Middle frontal gyrus (tissue), 1 donor: ENCODE data around the gene KBTBD2.
"Not testable (repeated sequence)": the region's sequence is repeated elsewhere in the genome, so short reads cannot be mapped to it uniquely, and the experiment has no call there.

Experiments
- DNase-seq: peaks from one replicate; pipeline ENCODE4 v3.0.0-alpha.2; 2015; ENCODE audit warnings: low spot score; ENCODE audit errors: extremely low spot score

KBTBD2 gene

DNA sequence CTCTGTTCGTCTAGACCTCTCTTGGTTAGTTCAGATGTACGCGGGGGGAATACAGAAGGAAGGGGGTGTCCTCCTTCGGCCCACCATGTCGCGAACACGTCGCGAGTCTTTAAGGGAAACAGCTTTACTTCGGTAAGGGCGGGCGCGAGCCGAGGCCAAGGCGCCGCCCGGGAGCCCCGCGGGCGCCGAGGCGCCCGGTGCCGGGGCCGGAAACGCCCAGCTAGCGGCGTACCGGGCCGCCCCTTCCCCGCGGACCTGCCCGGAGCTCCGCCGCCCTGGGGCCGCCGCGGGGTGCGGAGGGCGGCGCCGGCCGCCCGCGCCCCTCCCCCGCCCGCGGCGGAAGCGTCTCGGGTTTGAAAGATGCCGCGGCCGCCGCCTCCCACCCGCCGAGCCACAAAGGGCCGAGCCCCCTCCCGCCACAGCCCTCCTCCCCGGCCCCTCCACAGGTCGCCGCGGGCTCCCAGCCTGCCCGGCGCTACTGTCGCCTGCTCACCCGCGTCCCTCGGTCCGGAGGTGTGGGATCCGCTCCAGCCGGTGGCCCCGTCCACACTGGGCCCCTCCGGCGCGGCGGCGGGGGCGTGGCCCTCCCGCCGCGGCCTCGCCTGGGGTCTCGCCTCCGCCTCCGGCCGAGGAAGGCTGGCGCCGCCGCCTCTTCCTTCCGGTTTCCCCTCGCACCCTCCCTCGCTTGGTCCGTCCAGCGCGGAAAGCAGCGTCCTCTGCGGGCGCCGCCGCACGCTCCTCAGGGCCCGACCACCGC lies at the start of gene KBTBD2:
Gene KBTBD2 (minus strand): TSS at position 718 of the 757 bp plus-strand sequence. CDS start 12,156 bp downstream, outside the sequence.
- peak; percentile 43 for DNase-seq

- no peak for DNase-seq
These were observed 49.6 kb upstream of the KBTBD2 start for GRCh38 chr7:32941181-32941580.

GRCh38 chr7:32937344-32938174 lies 46.0 kb upstream of the KBTBD2 start:
- no peak for DNase-seq

GRCh38 chr7:32936689-32937088 lies 45.1 kb upstream of the KBTBD2 start:
- DNase-seq = no peak

DNA sequence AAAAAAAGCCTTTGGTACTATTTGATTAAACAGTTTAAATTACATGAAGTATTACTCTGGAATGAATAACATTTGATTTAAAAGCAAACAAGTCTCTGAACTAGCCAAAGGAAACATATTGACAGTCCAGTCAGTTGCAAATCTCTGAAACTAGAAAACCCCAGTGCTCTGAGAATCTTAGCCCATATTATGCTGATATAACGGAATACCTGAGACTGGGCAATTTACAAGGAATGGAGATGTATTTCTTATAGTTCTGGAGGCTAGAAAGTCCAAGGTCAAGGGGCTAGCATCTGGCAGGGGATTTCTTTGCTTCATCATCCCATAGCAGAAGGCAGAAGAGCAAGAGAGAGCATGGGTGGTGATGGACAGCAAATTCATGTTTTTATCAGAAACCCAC lies 44.0 kb upstream of the KBTBD2 start:
- DNase-seq = no peak

- DNase-seq = no peak
These were observed 38.8 kb upstream of the KBTBD2 start for GRCh38 chr7:32930378-32930777.

- DNase-seq = no peak
These were observed 38.0 kb upstream of the KBTBD2 start for GRCh38 chr7:32929430-32930143.

DNA sequence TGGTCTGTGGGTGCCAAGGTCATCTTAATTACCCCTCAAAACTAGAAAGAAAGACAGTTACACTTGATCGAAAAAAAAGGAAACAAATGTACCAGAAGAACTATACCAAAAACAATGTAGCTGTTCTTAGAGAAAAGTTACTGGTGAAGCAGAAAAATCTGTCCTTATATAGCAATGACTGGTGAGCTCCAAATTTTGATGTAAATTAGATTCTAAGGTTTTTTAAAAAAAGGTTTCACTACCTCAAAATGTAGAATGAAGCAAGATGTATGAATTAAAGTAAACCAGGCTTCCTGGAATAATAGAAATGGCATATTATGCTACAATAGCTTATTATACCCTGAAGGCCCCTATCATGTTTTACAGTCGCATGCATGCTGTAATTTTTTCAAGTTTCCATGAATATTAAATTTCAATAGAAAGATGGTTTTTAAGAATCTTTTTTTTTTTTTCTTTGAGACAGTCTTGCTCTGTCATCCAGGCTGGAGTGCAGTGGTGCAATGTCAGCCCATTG lies 37.3 kb upstream of the KBTBD2 start:
- no peak for DNase-seq

- DNase-seq = no peak
These were observed 30.3 kb upstream of the KBTBD2 start for GRCh38 chr7:32921896-32922295.

DNA sequence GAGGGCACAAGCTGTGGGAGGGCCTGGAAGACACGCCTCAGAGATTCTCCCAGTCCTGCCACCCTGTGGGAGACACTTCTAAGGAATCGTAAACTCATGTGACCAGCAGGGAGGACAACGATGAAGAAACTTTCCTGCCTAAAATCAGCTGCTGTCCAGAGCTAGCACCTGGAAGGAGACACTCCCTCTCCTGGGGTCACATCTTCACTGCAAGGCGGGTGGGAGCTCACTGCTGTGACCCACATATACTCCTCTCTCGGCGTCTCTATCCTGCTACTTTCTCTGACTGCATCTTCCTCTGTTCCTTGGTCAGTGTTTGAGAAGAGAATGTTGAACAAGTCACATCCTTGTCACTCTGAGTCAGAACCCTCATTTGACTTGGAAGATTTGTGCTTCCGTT lies 25.4 kb upstream of the KBTBD2 start:
- DNase-seq = not testable (repeated sequence)

DNA sequence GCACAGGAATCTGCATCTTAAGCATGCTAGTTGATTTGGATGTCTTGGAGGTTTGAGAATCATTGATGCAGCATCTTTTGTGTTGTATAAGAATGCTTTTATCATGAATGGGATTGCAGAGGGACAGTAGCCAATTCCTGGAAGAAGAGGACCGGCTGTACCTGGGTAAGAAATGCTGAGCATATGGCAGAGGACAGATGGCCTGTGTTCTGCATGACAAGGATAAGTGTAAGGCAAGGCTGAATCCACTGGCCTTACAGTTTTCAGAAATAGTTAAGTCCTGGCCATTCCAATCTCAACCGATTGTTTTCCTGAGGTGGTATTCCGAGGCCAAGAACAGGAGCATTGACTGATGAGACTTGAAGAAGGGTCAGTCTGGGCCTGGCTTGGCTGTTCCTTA lies 24.4 kb upstream of the KBTBD2 start:
- no peak for DNase-seq

- no peak for DNase-seq
These were observed 23.5 kb upstream of the KBTBD2 start for GRCh38 chr7:32915041-32915536.

DNA sequence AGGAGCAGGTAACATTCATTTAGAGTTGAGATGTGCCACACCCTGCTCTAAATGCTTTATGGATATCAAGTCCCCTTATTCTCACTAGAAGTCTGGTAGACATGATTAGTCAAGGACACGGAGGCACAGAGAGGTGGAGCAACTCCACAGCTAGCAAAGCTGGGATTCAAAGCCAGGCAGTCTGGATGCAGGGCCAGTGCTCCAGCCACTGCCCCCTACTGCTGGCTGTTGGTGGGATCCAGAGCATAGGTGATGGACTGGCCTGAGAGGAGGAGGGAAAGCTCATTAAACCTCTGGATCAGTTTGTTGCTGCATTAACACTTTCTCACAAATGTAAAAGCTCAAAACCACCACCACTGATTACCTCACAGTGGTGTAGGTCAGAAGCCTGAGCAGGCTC lies 22.6 kb upstream of the KBTBD2 start:
- DNase-seq = no peak

DNA sequence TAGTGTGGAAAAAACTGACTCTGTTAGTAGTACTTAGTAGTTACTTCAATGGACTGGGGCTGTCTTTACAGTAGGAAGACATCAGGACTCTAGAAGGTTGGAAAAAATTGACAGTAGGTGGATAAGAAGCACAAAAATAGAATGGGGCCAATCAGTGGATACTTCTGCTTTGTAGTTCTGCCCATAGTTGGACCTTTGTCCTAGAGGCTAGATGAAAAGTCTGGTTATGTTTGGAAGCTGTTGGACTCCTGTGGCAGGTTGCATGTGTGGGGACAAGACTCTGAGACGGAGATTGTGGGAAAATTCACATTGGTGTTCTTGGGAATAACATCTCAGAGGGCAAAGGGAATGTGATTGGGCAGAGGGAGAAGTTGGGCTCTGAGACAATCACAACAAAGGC lies 18.6 kb upstream of the KBTBD2 start:
- DNase-seq = no peak

- DNase-seq = no peak
These were observed 13.7 kb upstream of the KBTBD2 start for GRCh38 chr7:32905175-32905662.

DNA sequence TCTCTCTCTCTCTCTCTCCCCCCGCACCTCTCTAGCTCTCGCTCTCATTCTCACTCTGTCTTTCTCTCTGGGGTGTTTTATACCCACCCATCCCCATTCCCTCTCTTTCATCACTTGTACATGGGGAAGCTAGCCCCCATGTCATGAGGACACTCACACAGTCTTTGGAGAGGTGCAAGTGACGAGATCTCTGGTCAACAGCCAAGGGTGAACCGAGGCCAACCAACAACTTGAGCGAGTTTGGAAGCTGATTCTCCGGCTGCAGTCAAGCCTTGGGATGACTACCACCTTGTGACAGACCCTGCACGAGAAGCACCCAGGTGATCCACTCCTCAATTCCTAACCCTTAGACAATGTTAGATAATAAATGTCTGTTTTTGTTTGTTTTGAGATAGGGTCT lies 10.1 kb upstream of the KBTBD2 start:
- DNase-seq = no peak

DNA sequence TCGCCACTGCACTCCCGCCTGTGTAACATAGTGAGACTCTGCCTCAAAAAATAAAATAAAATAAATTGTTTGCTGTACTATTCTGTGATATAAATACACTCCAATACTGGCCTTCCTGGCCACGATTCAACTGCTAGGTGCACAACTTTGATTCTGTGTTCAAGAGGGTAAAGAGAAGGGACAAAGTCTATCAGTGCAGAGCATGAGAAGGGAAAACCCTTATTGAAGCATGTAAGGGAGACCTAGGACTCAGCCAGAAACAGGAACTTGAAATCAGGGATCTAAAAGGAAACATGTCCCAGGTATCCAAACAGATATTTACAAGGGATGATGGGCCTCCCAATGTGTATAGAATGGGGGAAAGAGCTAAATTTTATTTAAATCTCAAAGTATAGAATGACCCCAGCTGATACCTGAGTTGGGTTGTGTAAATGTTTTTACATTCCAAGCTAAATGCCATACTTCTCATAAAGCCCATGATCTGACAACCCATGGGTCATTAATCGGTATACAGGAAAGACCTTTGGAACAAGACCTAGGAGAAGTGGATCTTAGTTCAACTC lies 9.0 kb upstream of the KBTBD2 start:
- no peak for DNase-seq

- not testable (repeated sequence) for DNase-seq
These were observed 5.8 kb upstream of the KBTBD2 start for GRCh38 chr7:32897376-32897775.

GRCh38 chr7:32896564-32897347 lies 5.2 kb upstream of the KBTBD2 start:
- no peak for DNase-seq

DNA sequence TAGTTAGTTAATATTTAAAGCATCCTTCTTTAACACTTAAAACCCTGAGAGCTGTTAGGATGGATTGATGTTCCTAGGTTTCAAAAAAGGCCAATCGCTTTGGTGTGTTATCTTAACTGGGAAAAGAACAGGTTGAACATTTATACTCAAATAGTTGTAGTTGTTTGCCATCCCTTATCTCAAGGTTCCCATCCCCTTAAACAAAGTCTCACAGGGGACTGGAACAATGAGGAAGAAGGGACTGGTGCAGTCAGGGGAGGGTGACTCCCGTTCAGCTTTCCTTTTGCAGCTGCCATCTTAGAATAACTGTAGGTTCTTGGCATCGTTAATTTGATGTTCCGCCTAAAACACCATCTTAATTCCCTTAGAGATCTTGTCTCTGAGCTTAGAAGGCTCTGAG lies 2.6 kb upstream of the KBTBD2 start:
- DNase-seq = no peak
